Right hindlimb (tissue), 1 donor: ENCODE data around the gene TIMM17A.
"Not testable (repeated sequence)": the region's sequence is repeated elsewhere in the genome, so short reads cannot be mapped to it uniquely, and the experiment has no call there.

Experiments
- DNase-seq: peaks from one replicate; pipeline ENCODE4 v3.0.0-alpha.2; 2018

The TIMM17A gene

GRCh38 chr1:201941420-201942128, 13.7 kb upstream of the TIMM17A start:
- no peak for DNase-seq

GRCh38 chr1:201942129-201942495, 13.2 kb upstream of the TIMM17A start:
- no peak for DNase-seq

GRCh38 chr1:201944002-201944401, 11.3 kb upstream of the TIMM17A start:
- DNase-seq, result no peak

GRCh38 chr1:201944639-201945038, 10.7 kb upstream of the TIMM17A start:
- no peak for DNase-seq

GRCh38 chr1:201945157-201945556, 10.1 kb upstream of the TIMM17A start:
- no peak for DNase-seq

GRCh38 chr1:201945863-201946223, 9.5 kb upstream of the TIMM17A start:
- no peak for DNase-seq

GRCh38 chr1:201946224-201946908, 8.9 kb upstream of the TIMM17A start, which contains the start of gene LMOD1:
TSS of gene LMOD1 (minus strand) at chr1:201946548. CDS start at chr1:201946340, 208 bp downstream.
- peak; percentile 86 for DNase-seq

- no peak for DNase-seq
Measured at GRCh38 chr1:201947697-201948008, 7.7 kb upstream of the TIMM17A start.

- DNase-seq, result no peak
Measured at GRCh38 chr1:201949491-201949890, 5.8 kb upstream of the TIMM17A start.

- DNase-seq, result no peak
Measured at GRCh38 chr1:201954263-201955008, 867 bp upstream of the TIMM17A start.

GRCh38 chr1:201955729-201956143, 433 bp downstream of the TIMM17A start:
- DNase-seq, result no peak

- DNase-seq, result no peak
Measured at GRCh38 chr1:201958348-201958747, 3.0 kb downstream of the TIMM17A start.

GRCh38 chr1:201962382-201962781, 7.1 kb downstream of the TIMM17A start:
- not testable (repeated sequence) for DNase-seq

GRCh38 chr1:201964261-201964660, 9.0 kb downstream of the TIMM17A start:
- no peak for DNase-seq

GRCh38 chr1:201966171-201966570, 10.9 kb downstream of the TIMM17A start:
- no peak for DNase-seq

- no peak for DNase-seq
Measured at GRCh38 chr1:201968202-201968925, 13.1 kb downstream of the TIMM17A start.

GRCh38 chr1:201970334-201971159, 15.2 kb downstream of the TIMM17A start:
- no peak for DNase-seq

GRCh38 chr1:201982082-201982622, 26.8 kb downstream of the TIMM17A start:
- DNase-seq, result peak; percentile 87

GRCh38 chr1:201982623-201983379, 27.5 kb downstream of the TIMM17A start, which contains the start of gene RNPEP:
TSS of gene RNPEP (plus strand) at chr1:201982648. CDS start at chr1:201982667, 19 bp downstream.
- peak; percentile 83 for DNase-seq

GRCh38 chr1:201983380-201983805, 28.1 kb downstream of the TIMM17A start:
- DNase-seq, result no peak

- no peak for DNase-seq
Measured at GRCh38 chr1:201984446-201984845, 29.1 kb downstream of the TIMM17A start.
